ENCODE measurements around the gene SPRYD3.

DNA sequence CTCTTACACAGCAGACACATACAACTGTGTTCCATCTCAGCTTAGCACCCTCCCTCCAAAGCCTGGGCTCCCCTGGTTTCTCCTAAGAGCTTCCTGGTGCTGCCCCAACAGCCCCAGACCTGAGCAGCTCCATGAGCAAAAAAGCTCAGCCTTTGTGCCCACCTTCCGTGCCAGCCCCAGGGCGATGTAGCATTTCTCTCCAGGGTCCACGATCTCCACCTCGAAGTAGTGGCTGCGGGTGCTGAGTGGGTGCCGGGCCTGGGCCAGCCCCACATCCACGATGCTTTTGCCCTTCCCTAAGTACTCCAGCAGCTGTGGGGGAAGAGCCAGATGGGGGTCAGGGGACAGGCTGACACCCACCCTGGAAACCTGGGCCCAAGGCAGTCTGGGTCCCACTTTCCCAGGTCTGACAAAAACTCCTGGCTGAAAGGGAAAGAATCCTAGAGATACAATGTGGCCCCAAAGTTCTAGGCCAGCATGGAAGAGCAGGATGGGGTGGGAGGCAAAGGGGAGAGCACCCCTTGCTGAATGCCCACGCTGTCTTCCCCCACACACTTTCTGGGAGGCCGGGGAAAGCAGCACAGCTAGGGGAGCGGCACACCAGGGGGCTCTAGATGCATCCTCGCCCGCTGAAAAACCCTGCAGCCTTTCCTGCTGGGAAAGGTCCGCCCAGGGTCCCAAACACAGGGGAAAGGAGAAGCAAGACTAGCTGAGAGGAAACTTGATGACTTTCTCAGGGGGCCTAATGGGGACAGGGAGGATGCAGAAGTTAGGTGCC, 11.0 kb downstream of the SPRYD3 start:
- TF ChIP-seq, protein P1, sequence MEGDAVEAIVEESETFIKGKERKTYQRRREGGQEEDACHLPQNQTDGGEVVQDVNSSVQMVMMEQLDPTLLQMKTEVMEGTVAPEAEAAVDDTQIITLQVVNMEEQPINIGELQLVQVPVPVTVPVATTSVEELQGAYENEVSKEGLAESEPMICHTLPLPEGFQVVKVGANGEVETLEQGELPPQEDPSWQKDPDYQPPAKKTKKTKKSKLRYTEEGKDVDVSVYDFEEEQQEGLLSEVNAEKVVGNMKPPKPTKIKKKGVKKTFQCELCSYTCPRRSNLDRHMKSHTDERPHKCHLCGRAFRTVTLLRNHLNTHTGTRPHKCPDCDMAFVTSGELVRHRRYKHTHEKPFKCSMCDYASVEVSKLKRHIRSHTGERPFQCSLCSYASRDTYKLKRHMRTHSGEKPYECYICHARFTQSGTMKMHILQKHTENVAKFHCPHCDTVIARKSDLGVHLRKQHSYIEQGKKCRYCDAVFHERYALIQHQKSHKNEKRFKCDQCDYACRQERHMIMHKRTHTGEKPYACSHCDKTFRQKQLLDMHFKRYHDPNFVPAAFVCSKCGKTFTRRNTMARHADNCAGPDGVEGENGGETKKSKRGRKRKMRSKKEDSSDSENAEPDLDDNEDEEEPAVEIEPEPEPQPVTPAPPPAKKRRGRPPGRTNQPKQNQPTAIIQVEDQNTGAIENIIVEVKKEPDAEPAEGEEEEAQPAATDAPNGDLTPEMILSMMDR (IDR thresholded peaks at IDR 0.05; ENCODE audit: insufficient read depth, low read depth, low read length), result no peak
- TF ChIP-seq EZH2 (IDR thresholded peaks at IDR 0.05; ENCODE audit: insufficient read depth, low read length), result no peak

Data from astrocyte (in vitro differentiated cells and primary cell).